ENCODE results near the gene KIDINS220. TPM values are rescaled to one million over a fixed set of nuclear protein-coding genes. Genes with fewer than 3 reads are reported as not detected.

Gene KIDINS220
- total and polyA plus RNA-seq, 9 donors: 33.8 to 96.9 (median 66.7) TPM

- TF ChIP-seq POLR2A (IDR thresholded peaks at IDR 0.05) (no peak), EP300 (IDR thresholded peaks at IDR 0.05) (no peak)
- TF ChIP-seq, protein P1, sequence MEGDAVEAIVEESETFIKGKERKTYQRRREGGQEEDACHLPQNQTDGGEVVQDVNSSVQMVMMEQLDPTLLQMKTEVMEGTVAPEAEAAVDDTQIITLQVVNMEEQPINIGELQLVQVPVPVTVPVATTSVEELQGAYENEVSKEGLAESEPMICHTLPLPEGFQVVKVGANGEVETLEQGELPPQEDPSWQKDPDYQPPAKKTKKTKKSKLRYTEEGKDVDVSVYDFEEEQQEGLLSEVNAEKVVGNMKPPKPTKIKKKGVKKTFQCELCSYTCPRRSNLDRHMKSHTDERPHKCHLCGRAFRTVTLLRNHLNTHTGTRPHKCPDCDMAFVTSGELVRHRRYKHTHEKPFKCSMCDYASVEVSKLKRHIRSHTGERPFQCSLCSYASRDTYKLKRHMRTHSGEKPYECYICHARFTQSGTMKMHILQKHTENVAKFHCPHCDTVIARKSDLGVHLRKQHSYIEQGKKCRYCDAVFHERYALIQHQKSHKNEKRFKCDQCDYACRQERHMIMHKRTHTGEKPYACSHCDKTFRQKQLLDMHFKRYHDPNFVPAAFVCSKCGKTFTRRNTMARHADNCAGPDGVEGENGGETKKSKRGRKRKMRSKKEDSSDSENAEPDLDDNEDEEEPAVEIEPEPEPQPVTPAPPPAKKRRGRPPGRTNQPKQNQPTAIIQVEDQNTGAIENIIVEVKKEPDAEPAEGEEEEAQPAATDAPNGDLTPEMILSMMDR (IDR thresholded peaks at IDR 0.05): no peak
- Histone ChIP-seq H3K36me3 (no peaks in the 10 kb centered on the region), H3K27me3 (no peaks in the 10 kb centered on the region), H3K27ac (peak overlapping the region; percentile 68 to 83), H3K9me3 (no peaks in the 10 kb centered on the region), H3K4me3 (peak overlapping the region; percentile 73), H3K4me1 (ENCODE audit: insufficient read depth) (no peaks in the 10 kb centered on the region)
- intact Hi-C loops (cut with DNase I): loop anchor here (2.0 to 10.0 kb wide), 10 partner anchors 148 to 1588 kb away; no protein-coding TSS in a partner anchor
- 1 to 2% (median 1%) methylated on average over 48 to 87 of the region's 87 CpGs for WGBS, 3 donors
- DNase-seq: peak; percentile 65 to 76 (median 72)
Measured at GRCh38 chr2:8684878-8685696, 152.3 kb downstream of the KIDINS220 start.

DNA sequence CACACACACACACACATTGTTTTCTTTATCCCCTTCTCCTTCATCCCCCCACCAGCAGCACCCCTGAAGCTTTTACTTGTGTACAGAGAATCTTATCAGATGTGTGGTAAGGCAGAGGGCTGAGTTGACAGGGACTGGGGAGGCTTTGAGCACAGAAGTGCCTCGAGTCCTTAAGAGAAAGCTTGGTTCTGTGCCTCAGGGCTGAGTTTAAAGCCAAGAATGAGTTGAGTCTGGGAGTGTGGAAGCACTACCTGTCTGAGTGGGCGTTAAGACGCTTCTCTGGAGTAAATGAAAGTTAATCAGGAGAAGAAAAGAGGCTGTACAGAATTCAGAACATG, 152.9 kb downstream of the KIDINS220 start:
- Histone ChIP-seq H3K9me3 (no peaks in the 10 kb centered on the region), H3K27ac (peak overlapping the region; percentile 68 to 83), H3K4me3 (peak overlapping the region; percentile 73), H3K4me1 (ENCODE audit: insufficient read depth) (no peaks in the 10 kb centered on the region), H3K36me3 (no peaks in the 10 kb centered on the region), H3K27me3 (no peaks in the 10 kb centered on the region)
- TF ChIP-seq, protein P1 (IDR thresholded peaks at IDR 0.05): no peak
- no peak for TF ChIP-seq EP300 (IDR thresholded peaks at IDR 0.05)
- peak in 4 of 5 donors; percentile 24 to 50 (median 42) for DNase-seq
- intact Hi-C loops (cut with DNase I): loop anchor here in 3 of 4 donors (2.0 to 10.0 kb wide), 8 partner anchors 147 to 1260 kb away; no protein-coding TSS in a partner anchor
- WGBS, 3 donors: 13 to 17% (median 14%) methylated on average over 3 of the region's 3 CpGs

- TF ChIP-seq EP300 (IDR thresholded peaks at IDR 0.05): no peak
- TF ChIP-seq POLR2A (IDR thresholded peaks at IDR 0.05): no peak
- TF ChIP-seq, protein P1 (IDR thresholded peaks at IDR 0.05): no peak
- intact Hi-C loops (cut with DNase I): loop anchor here in 3 of 4 donors (5.0 to 10.0 kb wide), 7 partner anchors 146 to 1258 kb away; no protein-coding TSS in a partner anchor
- H3K36me3 ChIP-seq: no peaks in the 10 kb centered on the region
- no peaks in the 10 kb centered on the region for H3K9me3 ChIP-seq
- H3K27ac ChIP-seq: peak overlapping the region; percentile 14 to 83
- WGBS, 3 donors: 1 to 2% (median 2%) methylated on average over 30 of the region's 30 CpGs
- peak in 4 of 5 donors; percentile 28 to 54 (median 48) for DNase-seq
- H3K27me3 ChIP-seq: no peaks in the 10 kb centered on the region
- peak overlapping the region; percentile 73 for H3K4me3 ChIP-seq
- no peaks in the 10 kb centered on the region for H3K4me1 ChIP-seq (ENCODE audit: insufficient read depth)
Measured at GRCh38 chr2:8682719-8683667, 154.4 kb downstream of the KIDINS220 start.

Measured in ovary (tissue), 9 donors.